Breast epithelium (tissue), 3 donors: ENCODE measurements around the gene REX1BD.

Source experiments
- POLR2A ChIP-seq: fragments of 450-650 bp; IDR thresholded peaks from one replicate; pipeline ENCODE4 v1.6.1; 2016; ENCODE audit warnings: antibody characterized with exemption, mild to moderate bottlenecking, moderate library complexity
- TF ChIP-seq, protein P1 (sequence below), 3 donors: fragments of 450-650 bp; IDR thresholded peaks; one replicate each; pipeline ENCODE4 v1.5.1; 2016 to 2017; ENCODE audit warnings: antibody characterized with exemption in 3 of 3, mild to moderate bottlenecking in 3 of 3, moderate library complexity in 3 of 3

DNA sequence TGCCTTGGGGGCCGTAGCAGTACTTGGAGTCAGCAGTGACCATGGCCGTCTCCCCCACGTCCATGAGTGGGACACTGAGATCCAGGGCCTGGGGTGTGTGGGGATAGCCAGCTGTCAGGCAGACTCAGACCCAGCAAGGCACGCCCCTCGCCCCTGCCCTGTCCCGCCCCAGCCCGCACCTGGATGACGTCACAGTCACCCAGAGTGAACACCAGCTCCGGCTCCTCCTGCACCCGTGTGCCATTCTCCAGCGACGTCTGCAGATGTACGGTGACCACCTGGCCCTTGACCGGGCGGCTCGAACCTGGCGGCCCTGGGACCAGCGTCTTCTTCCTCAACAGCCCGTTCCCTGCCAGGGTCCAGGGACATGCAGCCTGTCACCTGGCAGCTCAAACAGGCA lies 49.2 kb upstream of the REX1BD start:
- no peak for TF ChIP-seq POLR2A
- TF ChIP-seq, protein P1, sequence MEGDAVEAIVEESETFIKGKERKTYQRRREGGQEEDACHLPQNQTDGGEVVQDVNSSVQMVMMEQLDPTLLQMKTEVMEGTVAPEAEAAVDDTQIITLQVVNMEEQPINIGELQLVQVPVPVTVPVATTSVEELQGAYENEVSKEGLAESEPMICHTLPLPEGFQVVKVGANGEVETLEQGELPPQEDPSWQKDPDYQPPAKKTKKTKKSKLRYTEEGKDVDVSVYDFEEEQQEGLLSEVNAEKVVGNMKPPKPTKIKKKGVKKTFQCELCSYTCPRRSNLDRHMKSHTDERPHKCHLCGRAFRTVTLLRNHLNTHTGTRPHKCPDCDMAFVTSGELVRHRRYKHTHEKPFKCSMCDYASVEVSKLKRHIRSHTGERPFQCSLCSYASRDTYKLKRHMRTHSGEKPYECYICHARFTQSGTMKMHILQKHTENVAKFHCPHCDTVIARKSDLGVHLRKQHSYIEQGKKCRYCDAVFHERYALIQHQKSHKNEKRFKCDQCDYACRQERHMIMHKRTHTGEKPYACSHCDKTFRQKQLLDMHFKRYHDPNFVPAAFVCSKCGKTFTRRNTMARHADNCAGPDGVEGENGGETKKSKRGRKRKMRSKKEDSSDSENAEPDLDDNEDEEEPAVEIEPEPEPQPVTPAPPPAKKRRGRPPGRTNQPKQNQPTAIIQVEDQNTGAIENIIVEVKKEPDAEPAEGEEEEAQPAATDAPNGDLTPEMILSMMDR (IDR thresholded peaks at IDR 0.05): no peak
